ENCODE results near the gene GRHL3. TPM values are rescaled to one million over a fixed set of nuclear protein-coding genes. Genes with fewer than 3 reads are reported as not detected.

Gene GRHL3
- total RNA-seq, 2 experiments from 2014 or later: 0.10 TPM; not detected in 1

GRCh38 chr1:24379733-24380315 lies 60.7 kb downstream of the GRHL3 start:
- no peak overlapping the region for H3K27ac Mint-ChIP-seq
- no peak for DNase-seq
- no peak overlapping the region for H3K4me3 Mint-ChIP-seq
- ChIA-PET CTCF (interaction anchor here (1.0 to 2.5 kb wide), 3 partner anchors 11 to 181 kb away, joined by 3 to 8 read pairs (median 6); no protein-coding TSS in a partner anchor), POLR2A (no interaction called here)
- H3K9me3 Mint-ChIP-seq: no peaks in the 10 kb centered on the region
- H3K27me3 Mint-ChIP-seq: no peaks in the 10 kb centered on the region
- H3K36me3 Mint-ChIP-seq (ENCODE audit: low read depth): peaks cover 7% of the 10 kb centered on the region
- H3K4me1 Mint-ChIP-seq: peaks cover 14% of the 10 kb centered on the region

- peaks cover 7% of the 10 kb centered on the region for H3K36me3 Mint-ChIP-seq (ENCODE audit: low read depth)
- no peak overlapping the region for H3K27ac Mint-ChIP-seq
- H3K9me3 Mint-ChIP-seq: no peaks in the 10 kb centered on the region
- peaks cover 21% of the 10 kb centered on the region for H3K4me1 Mint-ChIP-seq
- ChIA-PET CTCF (interaction anchor here (1.0 to 2.5 kb wide), 3 partner anchors 10 to 182 kb away, joined by 3 to 8 read pairs (median 6); no protein-coding TSS in a partner anchor), POLR2A (no interaction called here)
- no peak for DNase-seq
- no peak overlapping the region for H3K4me3 Mint-ChIP-seq
- H3K27me3 Mint-ChIP-seq: no peaks in the 10 kb centered on the region
These were observed 61.4 kb downstream of the GRHL3 start for GRCh38 chr1:24380508-24380907.

GRCh38 chr1:24381256-24381655 lies 62.1 kb downstream of the GRHL3 start:
- ChIA-PET CTCF (interaction anchor here (1.8 to 2.5 kb wide), 2 partner anchors 9 to 183 kb away, joined by 6 to 8 read pairs; no protein-coding TSS in a partner anchor), POLR2A (no interaction called here)
- Mint-ChIP-seq H3K9me3 (no peaks in the 10 kb centered on the region), H3K4me1 (peaks cover 27% of the 10 kb centered on the region), H3K27me3 (no peaks in the 10 kb centered on the region), H3K4me3 (no peak overlapping the region), H3K36me3 (ENCODE audit: low read depth) (peaks cover 7% of the 10 kb centered on the region), H3K27ac (no peak overlapping the region)
- DNase-seq: no peak

- H3K9me3 Mint-ChIP-seq: no peaks in the 10 kb centered on the region
- H3K27me3 Mint-ChIP-seq: no peaks in the 10 kb centered on the region
- no peak overlapping the region for H3K27ac Mint-ChIP-seq
- H3K4me1 Mint-ChIP-seq: peaks cover 35% of the 10 kb centered on the region
- CTCF ChIA-PET: interaction anchor here (0.7 to 3.5 kb wide), 3 partner anchors 10 to 184 kb away, joined by 3 to 37 read pairs (median 8); no protein-coding TSS in a partner anchor
- peaks cover 10% of the 10 kb centered on the region for H3K36me3 Mint-ChIP-seq (ENCODE audit: low read depth)
- DNase-seq: no peak
- no peak overlapping the region for H3K4me3 Mint-ChIP-seq
- POLR2A ChIA-PET: interaction anchor here (1.2 kb wide), 1 partner anchor 14 kb away, joined by 5 read pairs; no protein-coding TSS in a partner anchor
These were observed 63.0 kb downstream of the GRHL3 start for GRCh38 chr1:24382165-24382577.

- Mint-ChIP-seq H3K27me3 (no peaks in the 10 kb centered on the region), H3K4me3 (no peak overlapping the region), H3K36me3 (ENCODE audit: low read depth) (peaks cover 12% of the 10 kb centered on the region), H3K4me1 (peaks cover 35% of the 10 kb centered on the region), H3K9me3 (no peaks in the 10 kb centered on the region), H3K27ac (peak overlapping the region; percentile 82)
- POLR2A ChIA-PET: interaction anchor here (1.0 to 2.5 kb wide), 8 partner anchors 10 to 233 kb away, joined by 3 to 25 read pairs (median 6); no protein-coding TSS in a partner anchor
- CTCF ChIA-PET: interaction anchor here (0.6 to 3.7 kb wide), 12 partner anchors 9 to 260 kb away, joined by 3 to 49 read pairs (median 8); partner anchors contain the start of genes IFNLR1, NIPAL3 and SRRM1
- no peak for DNase-seq
These were observed 64.3 kb downstream of the GRHL3 start for GRCh38 chr1:24383381-24383940.

GRCh38 chr1:24384251-24385090 lies 65.3 kb downstream of the GRHL3 start:
- ChIA-PET POLR2A (interaction anchor here (1.0 to 2.5 kb wide), 10 partner anchors 9 to 258 kb away, joined by 3 to 25 read pairs (median 6); no protein-coding TSS in a partner anchor), CTCF (interaction anchor here (0.6 to 3.7 kb wide), 18 partner anchors 8 to 259 kb away, joined by 3 to 49 read pairs (median 6); partner anchors contain the start of genes IFNLR1, NIPAL3 and SRRM1)
- Mint-ChIP-seq H3K4me3 (peak overlapping the region; percentile 18), H3K27me3 (no peaks in the 10 kb centered on the region), H3K27ac (peak overlapping the region; percentile 82), H3K36me3 (ENCODE audit: low read depth) (peaks cover 11% of the 10 kb centered on the region), H3K4me1 (peaks cover 35% of the 10 kb centered on the region), H3K9me3 (no peaks in the 10 kb centered on the region)
- peak; percentile 73 for DNase-seq

- ChIA-PET POLR2A (interaction anchor here (1.2 to 2.5 kb wide), 8 partner anchors 8 to 235 kb away, joined by 3 to 25 read pairs (median 6); no protein-coding TSS in a partner anchor), CTCF (interaction anchor here (0.7 to 3.7 kb wide), 22 partner anchors 7 to 235 kb away, joined by 3 to 49 read pairs (median 4); partner anchors contain the start of genes IFNLR1, NIPAL3 and STPG1)
- DNase-seq: peak; percentile 49
- Mint-ChIP-seq H3K9me3 (no peaks in the 10 kb centered on the region), H3K27ac (peak overlapping the region; percentile 82), H3K27me3 (no peaks in the 10 kb centered on the region), H3K4me3 (no peak overlapping the region), H3K36me3 (ENCODE audit: low read depth) (peaks cover 18% of the 10 kb centered on the region), H3K4me1 (peaks cover 36% of the 10 kb centered on the region)
These were observed 66.2 kb downstream of the GRHL3 start for GRCh38 chr1:24385160-24385940.

- ChIA-PET POLR2A (interaction anchor here (1.2 to 2.5 kb wide), 2 partner anchors 187 to 194 kb away, joined by 3 to 25 read pairs; no protein-coding TSS in a partner anchor), CTCF (interaction anchor here (0.9 to 3.7 kb wide), 13 partner anchors 19 to 236 kb away, joined by 3 to 49 read pairs (median 6); partner anchors contain the start of genes IFNLR1 and STPG1)
- H3K4me1 Mint-ChIP-seq: peaks cover 38% of the 10 kb centered on the region
- no peaks in the 10 kb centered on the region for H3K9me3 Mint-ChIP-seq
- peak overlapping the region; percentile 14 for H3K27ac Mint-ChIP-seq
- no peaks in the 10 kb centered on the region for H3K27me3 Mint-ChIP-seq
- no peak for DNase-seq
- H3K36me3 Mint-ChIP-seq (ENCODE audit: low read depth): peaks cover 19% of the 10 kb centered on the region
- H3K4me3 Mint-ChIP-seq: no peak overlapping the region
These were observed 67.1 kb downstream of the GRHL3 start for GRCh38 chr1:24386241-24386640.

GRCh38 chr1:24386931-24387330 lies 67.8 kb downstream of the GRHL3 start:
- H3K4me1 Mint-ChIP-seq: peaks cover 44% of the 10 kb centered on the region
- H3K9me3 Mint-ChIP-seq: no peaks in the 10 kb centered on the region
- no peak for DNase-seq
- no peaks in the 10 kb centered on the region for H3K27me3 Mint-ChIP-seq
- no peak overlapping the region for H3K4me3 Mint-ChIP-seq
- no peak overlapping the region for H3K27ac Mint-ChIP-seq
- peaks cover 22% of the 10 kb centered on the region for H3K36me3 Mint-ChIP-seq (ENCODE audit: low read depth)
- ChIA-PET CTCF (interaction anchor here (0.7 to 3.2 kb wide), 5 partner anchors 29 to 237 kb away, joined by 3 to 21 read pairs (median 11); partner anchors contain the start of gene NIPAL3), POLR2A (no interaction called here)

GRCh38 chr1:24387636-24388175 lies 68.5 kb downstream of the GRHL3 start:
- Mint-ChIP-seq H3K4me1 (peaks cover 52% of the 10 kb centered on the region), H3K9me3 (no peaks in the 10 kb centered on the region), H3K4me3 (no peak overlapping the region), H3K36me3 (ENCODE audit: low read depth) (peaks cover 22% of the 10 kb centered on the region), H3K27me3 (no peaks in the 10 kb centered on the region), H3K27ac (no peak overlapping the region)
- DNase-seq: no peak
- CTCF ChIA-PET: interaction anchor here (0.7 to 3.2 kb wide), 8 partner anchors 28 to 317 kb away, joined by 3 to 21 read pairs (median 4); partner anchors contain the start of gene NIPAL3
- POLR2A ChIA-PET: no interaction called here

GRCh38 chr1:24388331-24388885 lies 69.3 kb downstream of the GRHL3 start:
- H3K4me3 Mint-ChIP-seq: no peak overlapping the region
- peaks cover 19% of the 10 kb centered on the region for H3K36me3 Mint-ChIP-seq (ENCODE audit: low read depth)
- CTCF ChIA-PET: interaction anchor here (1.4 to 3.2 kb wide), 6 partner anchors 184 to 317 kb away, joined by 4 to 21 read pairs (median 6); no protein-coding TSS in a partner anchor
- H3K27ac Mint-ChIP-seq: no peak overlapping the region
- DNase-seq: no peak
- H3K27me3 Mint-ChIP-seq: no peaks in the 10 kb centered on the region
- H3K4me1 Mint-ChIP-seq: peaks cover 58% of the 10 kb centered on the region
- POLR2A ChIA-PET: no interaction called here
- H3K9me3 Mint-ChIP-seq: no peaks in the 10 kb centered on the region

Data from activated CD4-positive, alpha-beta memory T cell treated with anti-CD3 and anti-CD28 coated beads, Interleukin-2, amount 10 ng/mL, durations not matched to agents 7 days and 5 days (primary cell).